Subcutaneous abdominal adipose tissue (tissue), 5 donors: ENCODE measurements around the gene PAX7.
A peak's percentile ranks its signal among the peaks of the same experiment; 100 is the strongest.
"Not testable (repeated sequence)": the region's sequence is repeated elsewhere in the genome, so short reads cannot be mapped to it uniquely, and the experiment has no call there.

ENCODE experiments used
- H3K27ac ChIP-seq: one replicate; pipeline ENCODE4 v1.7.0; 2013; ENCODE audit warnings: low read depth, mild to moderate bottlenecking, inconsistent platforms, low read length, moderate library complexity
- H3K27me3 ChIP-seq, 5 donors: one replicate each; pipeline ENCODE4 v1.7.0; 2013; ENCODE audit warnings: low read length in 5 of 5, inconsistent platforms in 1 of 5; ENCODE audit not compliant: control insufficient read depth in 5 of 5, insufficient read depth in 4 of 5
- H3K36me3 ChIP-seq, 5 donors: one replicate each; pipeline ENCODE4 v1.7.0; 2013; ENCODE audit warnings: low read length in 5 of 5; ENCODE audit not compliant: control insufficient read depth in 5 of 5, insufficient read depth in 5 of 5
- H3K4me1 ChIP-seq, 5 donors: one replicate each; pipeline ENCODE4 v1.7.0; 2013; ENCODE audit warnings: low read length in 5 of 5, mild to moderate bottlenecking in 3 of 5, moderate library complexity in 1 of 5; ENCODE audit not compliant: control insufficient read depth in 5 of 5, insufficient read depth in 5 of 5
- H3K4me3 ChIP-seq, 5 donors: one replicate each; pipeline ENCODE4 v1.7.0; 2013; ENCODE audit warnings: low read length in 5 of 5, low read depth in 1 of 5
- H3K9ac ChIP-seq, 5 donors: one replicate each; pipeline ENCODE4 v1.7.0; 2013; ENCODE audit warnings: low read length in 5 of 5, mild to moderate bottlenecking in 4 of 5, moderate library complexity in 3 of 5
- H3K9me3 ChIP-seq, 5 donors: one replicate each; pipeline ENCODE4 v1.7.0; 2013; ENCODE audit warnings: low read length in 5 of 5; ENCODE audit not compliant: control insufficient read depth in 5 of 5
- donor health status: healthy.
- donor health status: healthy.
- donor health status: healthy.
- donor health status: healthy.
- donor health status: healthy.

PAX7 gene

DNA sequence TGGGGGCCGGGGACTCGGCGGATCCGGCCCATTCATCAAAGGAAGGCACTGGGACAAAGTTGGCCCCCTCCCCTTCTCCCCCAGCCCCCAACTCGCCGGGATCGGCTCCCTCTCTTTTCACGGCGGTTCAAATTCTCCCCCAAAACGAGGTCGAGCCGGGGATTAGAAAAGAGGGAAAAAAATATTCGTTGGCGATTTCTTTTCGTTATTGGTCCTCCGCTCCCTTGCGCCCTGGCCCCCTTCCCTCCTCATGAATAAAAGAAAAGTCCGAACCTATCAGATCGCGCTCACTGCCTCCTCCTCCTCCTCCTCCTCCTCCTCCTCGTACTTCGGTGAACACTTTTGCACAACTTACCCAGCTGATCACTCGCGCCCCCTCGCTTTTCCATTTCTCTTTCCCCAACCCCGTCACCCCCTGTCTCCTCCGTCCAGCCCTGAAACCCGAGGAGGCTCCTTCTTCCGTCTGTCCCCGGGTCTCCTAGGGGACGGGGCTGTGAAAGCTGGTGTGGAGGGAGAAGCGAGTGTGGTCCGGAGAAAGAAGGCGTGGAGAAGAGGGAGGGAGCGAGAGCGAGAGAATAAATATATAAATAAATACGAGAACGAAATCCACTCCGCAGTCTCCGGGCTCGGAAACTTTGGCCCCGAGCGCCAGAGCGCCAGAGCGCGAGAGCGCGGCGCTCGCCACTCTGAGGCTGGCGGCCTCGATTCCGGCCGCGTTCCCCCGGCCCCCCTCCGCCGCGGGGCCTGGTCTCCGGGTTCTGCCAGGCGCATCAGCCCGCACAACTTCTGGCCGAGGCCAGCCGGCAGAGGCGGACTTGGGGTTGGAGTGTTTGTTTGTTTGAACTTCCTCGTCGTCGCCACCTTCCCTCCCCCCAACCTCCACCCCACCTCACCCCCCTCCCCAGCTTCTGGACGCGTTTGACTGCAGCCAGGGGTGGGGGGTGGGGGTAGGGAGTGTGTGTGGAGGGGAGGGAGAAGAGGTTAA, at the start of gene PAX7:
TSS of gene PAX7 (plus strand) at position 336 of the 985 bp plus-strand sequence. CDS start 758 bp downstream, outside the sequence.
- Histone ChIP-seq H3K27ac (no peak within 1 kb of the TSS), H3K4me1 (peaks cover 0 to 4% (median 0%) of the 10 kb centered on the region in 5 donors), H3K36me3 (no peaks in the 10 kb centered on the region), H3K4me3 (no peak within 1 kb of the TSS), H3K27me3 (peaks cover 50 to 83% (median 69%) of the 10 kb centered on the region in 5 donors), H3K9me3 (no peaks in the 10 kb centered on the region), H3K9ac (no peak within 1 kb of the TSS)

DNA sequence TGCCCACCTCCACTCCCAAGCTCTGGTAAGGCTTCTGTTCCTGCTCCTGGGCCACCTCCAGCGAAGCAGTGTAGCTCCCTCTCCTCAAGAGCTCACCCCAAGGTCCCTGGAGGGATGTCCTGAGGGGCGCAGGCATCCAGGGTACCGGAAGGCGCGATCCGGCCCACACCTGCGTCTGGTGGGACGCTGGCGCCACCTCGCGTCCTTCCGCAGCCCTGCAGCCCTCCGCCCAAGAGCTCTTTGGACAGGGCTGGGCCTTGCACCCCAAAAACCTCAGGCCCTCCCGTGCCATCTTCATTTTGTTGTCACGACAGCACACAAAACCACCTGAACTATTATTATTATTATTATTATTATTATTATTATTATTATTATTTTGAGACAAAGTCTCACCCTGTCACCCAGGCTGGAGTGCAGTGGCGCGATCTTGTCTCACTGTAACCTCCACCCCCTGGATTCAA, 49.2 kb upstream of the PAX7 start:
- Histone ChIP-seq H3K9me3 (no peaks in the 10 kb centered on the region), H3K27me3 (peaks cover 0 to 8% (median 4%) of the 10 kb centered on the region in 5 donors), H3K27ac (no peak overlapping the region)

DNA sequence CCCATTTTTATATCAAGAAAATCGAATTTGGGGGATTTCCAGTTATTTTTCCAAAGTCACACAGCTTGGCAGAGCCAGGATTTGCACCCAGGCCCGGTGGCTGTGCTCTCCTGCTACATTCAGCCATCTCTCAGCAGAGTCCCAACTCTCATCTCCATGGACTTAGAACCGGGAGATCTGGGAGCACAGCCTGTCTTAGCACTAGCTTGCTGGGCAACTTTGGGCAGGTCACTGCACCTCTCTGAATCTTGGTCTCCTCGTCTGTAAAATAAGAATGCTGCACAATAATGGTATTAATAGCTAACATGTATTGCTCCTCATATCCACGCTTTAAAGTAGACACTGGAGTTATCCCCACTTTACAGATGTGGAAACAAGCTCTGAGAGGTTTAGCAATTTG, 47.8 kb upstream of the PAX7 start:
- Histone ChIP-seq H3K27me3 (peaks cover 0 to 19% (median 8%) of the 10 kb centered on the region in 5 donors), H3K4me3 (no peak overlapping the region), H3K4me1 (peaks cover 6 to 28% (median 22%) of the 10 kb centered on the region in 5 donors), H3K36me3 (no peaks in the 10 kb centered on the region), H3K27ac (no peak overlapping the region), H3K9me3 (no peaks in the 10 kb centered on the region), H3K9ac (no peak overlapping the region)

More for the DNA sequence above, 49.2 kb upstream of the PAX7 start:
- Histone ChIP-seq H3K36me3 (no peaks in the 10 kb centered on the region), H3K9ac (no peak overlapping the region), H3K4me1 (peaks cover 6 to 28% (median 22%) of the 10 kb centered on the region in 5 donors), H3K4me3 (no peak overlapping the region)

DNA sequence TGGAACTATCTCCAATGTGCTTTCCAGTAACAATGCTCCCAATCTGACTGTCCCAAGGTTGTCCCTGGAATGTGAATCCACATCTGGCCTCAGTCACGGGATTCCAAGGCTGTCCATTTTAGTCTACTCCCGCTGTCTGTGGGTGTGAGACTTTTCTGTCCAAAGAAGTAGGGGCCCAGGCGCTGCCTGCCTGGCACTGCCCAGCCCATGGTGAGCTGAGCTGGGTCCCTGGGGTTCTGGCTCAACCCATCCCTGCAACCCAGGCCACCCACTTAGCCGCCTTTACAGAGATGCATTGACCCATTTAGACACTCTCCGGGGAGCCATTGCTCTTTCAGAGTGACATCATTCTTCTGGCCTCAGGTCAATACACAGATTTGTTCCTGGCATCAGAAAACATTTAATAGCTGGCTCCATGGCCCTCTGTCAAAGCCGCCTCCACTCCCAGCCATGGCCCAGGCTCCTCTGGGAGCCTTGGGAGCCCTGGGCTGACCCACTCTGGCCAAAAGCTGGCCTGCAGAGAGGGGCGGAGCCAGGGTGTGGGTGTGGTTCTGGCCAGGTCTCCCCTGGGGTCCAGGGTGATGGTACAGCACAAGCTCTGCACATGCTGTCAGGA, 47.2 kb upstream of the PAX7 start:
- no peak overlapping the region for H3K27ac ChIP-seq
- H3K4me1 ChIP-seq: peaks cover 6 to 28% (median 22%) of the 10 kb centered on the region in 5 donors
- H3K4me3 ChIP-seq: no peak overlapping the region
- no peaks in the 10 kb centered on the region for H3K9me3 ChIP-seq
- H3K27me3 ChIP-seq: peaks cover 0 to 21% (median 8%) of the 10 kb centered on the region in 5 donors
- peak overlapping the region in 1 of 5 donors; percentile 43 for H3K9ac ChIP-seq
- no peaks in the 10 kb centered on the region for H3K36me3 ChIP-seq

DNA sequence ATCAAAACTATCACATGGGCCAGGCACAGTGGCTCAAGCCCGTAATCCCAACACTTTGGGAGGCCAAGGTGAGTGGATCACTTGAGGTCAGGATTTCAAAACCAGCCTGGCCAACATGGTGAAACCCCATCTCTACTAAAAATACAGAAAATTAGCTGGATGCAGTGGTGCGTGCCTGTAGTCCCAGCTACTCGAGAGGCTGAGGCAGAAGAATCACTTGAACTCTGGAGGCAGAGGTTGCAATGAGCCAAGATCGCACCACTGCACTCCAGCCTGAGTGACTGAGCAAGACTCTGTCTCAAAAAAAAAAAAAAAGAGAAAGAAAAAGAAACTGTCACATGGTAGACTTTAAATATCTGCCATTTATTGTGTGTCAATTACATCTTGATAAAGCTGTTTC, 44.6 kb upstream of the PAX7 start:
- not testable (repeated sequence) for H3K9ac ChIP-seq, H3K27ac ChIP-seq, H3K36me3 ChIP-seq

DNA sequence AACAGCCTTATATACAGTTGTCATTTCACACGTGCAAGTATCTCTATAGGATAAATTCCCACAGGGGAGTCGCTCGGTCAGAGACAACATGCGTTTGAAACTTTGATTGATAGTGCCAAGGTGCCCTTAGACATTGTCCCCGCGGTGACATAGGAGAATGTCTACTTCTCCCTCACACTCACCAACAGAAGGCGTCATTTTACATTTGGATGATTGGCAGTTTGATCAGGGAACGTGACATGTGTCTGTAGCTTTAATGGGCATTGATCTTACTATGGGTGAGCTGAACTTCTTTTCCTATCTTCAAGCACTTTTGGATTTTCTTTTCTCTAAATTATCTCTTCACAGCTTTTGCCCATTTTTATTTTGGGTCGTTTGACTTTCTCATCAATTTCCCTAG, 42.6 kb upstream of the PAX7 start:
- Histone ChIP-seq H3K4me3 (no peak overlapping the region), H3K9ac (no peak overlapping the region), H3K9me3 (no peaks in the 10 kb centered on the region), H3K27ac (no peak overlapping the region), H3K27me3 (peaks cover 0 to 15% (median 3%) of the 10 kb centered on the region in 5 donors), H3K4me1 (peaks cover 6 to 18% (median 14%) of the 10 kb centered on the region in 5 donors), H3K36me3 (no peaks in the 10 kb centered on the region)

More for the DNA sequence above, 44.6 kb upstream of the PAX7 start:
- Histone ChIP-seq H3K4me1 (peaks cover 6 to 28% (median 22%) of the 10 kb centered on the region in 5 donors), H3K27me3 (peaks cover 0 to 17% (median 4%) of the 10 kb centered on the region in 5 donors)
- H3K9me3 ChIP-seq, H3K4me3 ChIP-seq: not testable (repeated sequence)

DNA sequence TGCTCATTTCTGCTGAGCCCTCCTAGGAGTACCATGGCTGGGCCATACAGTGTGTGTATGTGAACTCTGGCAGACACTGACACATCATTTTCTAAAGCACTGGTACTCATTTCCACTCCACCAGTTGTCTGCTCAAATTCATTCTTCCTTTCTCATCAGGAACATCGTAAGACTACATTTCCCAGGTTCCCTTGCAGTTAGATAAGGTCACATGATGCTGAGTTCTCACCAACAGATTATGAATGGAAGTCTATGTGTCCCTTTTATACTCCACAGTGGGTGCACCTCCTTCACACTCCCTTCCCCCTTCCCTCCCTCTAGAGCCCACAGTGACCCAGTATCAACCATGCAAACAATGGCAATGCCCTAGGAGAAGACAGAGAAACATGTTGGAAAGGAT, 38.3 kb upstream of the PAX7 start:
- H3K36me3 ChIP-seq: no peaks in the 10 kb centered on the region
- peaks cover 0 to 10% (median 0%) of the 10 kb centered on the region in 5 donors for H3K27me3 ChIP-seq
- no peak overlapping the region for H3K4me3 ChIP-seq
- no peak overlapping the region for H3K27ac ChIP-seq
- no peak overlapping the region for H3K9ac ChIP-seq
- H3K9me3 ChIP-seq: no peaks in the 10 kb centered on the region
- H3K4me1 ChIP-seq: peaks cover 0 to 11% (median 8%) of the 10 kb centered on the region in 5 donors

DNA sequence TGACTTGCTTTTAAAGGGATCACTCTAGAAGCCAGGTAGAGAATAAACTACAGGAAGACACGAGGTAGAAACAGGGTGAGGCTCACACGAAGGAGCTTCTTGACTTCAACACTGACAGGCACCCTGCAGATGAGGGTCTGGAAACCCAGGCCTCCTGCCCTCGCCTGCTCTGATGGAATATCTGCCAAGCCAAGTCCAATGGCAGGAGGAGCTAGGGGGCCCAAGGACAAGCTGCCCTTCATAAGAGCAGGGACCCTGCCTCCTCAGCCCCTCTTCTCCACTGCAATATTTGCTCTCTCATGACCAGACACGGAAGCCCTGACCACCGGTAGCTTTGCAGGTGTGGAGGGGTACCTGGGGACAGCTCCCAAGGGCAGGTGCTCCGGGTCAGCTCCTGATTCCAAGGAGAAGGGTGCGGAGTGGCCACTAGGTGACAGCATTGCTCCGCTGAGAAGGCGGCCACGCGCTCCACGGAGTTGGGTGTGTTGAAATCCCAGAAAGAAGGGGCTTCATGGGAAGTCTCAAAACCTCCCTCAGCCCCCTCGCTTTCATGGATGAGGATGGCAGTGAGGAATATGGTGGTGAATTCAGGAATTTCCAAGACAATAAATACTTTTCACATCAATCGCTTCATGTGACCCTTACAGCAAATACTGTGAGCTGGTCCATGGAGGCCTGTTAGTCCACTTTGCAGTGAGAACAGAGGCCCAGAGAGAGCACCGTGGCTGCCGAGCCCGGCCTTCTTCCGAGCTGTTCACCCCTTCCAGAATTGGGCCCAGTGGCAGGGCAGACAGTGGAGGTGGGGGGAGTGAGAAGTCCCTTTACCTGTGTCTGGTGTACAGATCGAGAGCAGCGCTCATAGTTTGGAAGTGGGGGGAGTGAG, 33.2 kb upstream of the PAX7 start:
- Histone ChIP-seq H3K9me3 (no peaks in the 10 kb centered on the region), H3K27ac (no peak overlapping the region), H3K27me3 (peaks cover 0 to 14% (median 9%) of the 10 kb centered on the region in 5 donors), H3K9ac (no peak overlapping the region), H3K4me3 (no peak overlapping the region), H3K4me1 (peaks cover 0 to 20% (median 15%) of the 10 kb centered on the region in 5 donors), H3K36me3 (no peaks in the 10 kb centered on the region)

DNA sequence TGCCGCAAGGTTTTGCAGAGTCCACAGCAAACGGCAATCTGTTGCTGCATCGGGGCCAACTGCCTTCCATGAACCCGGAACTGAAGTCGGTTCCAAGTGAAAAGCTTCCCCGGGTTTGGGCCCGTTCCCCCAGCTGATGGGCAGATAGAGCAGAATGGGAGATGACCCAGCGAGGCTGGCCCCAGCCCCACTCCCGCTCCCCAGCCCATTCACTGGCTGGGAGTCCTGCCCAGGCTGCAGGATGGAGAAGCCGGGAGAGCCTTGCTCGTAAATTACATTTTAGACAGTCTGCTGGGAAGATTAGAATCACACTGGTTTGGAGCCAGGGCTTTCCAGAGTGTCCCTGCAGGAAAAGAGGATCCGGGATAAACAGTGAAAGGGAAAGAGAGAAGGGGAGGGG, 31.6 kb upstream of the PAX7 start:
- Histone ChIP-seq H3K4me3 (no peak overlapping the region), H3K27ac (no peak overlapping the region), H3K9ac (no peak overlapping the region)

More for the DNA sequence above, 31.6 kb upstream of the PAX7 start:
- Histone ChIP-seq H3K9me3 (no peaks in the 10 kb centered on the region), H3K4me1 (peaks cover 0 to 15% (median 12%) of the 10 kb centered on the region in 5 donors), H3K27me3 (peaks cover 0 to 14% (median 9%) of the 10 kb centered on the region in 5 donors), H3K36me3 (no peaks in the 10 kb centered on the region)
